ENCODE results near the gene PTPN2.

PTPN2 gene

GRCh38 chr18:12908706-12909105 is 24.7 kb upstream of the PTPN2 start:
- Histone ChIP-seq H2AFZ (ENCODE audit: low read depth) (no peak overlapping the region), H3K4me1 (ENCODE audit: low read depth, poor library complexity, severe bottlenecking) (no peaks in the 10 kb centered on the region), H4K20me1 (ENCODE audit: insufficient read depth) (no peaks in the 10 kb centered on the region), H3K27ac (no peak overlapping the region), H3K4me3 (IDR thresholded peaks at IDR 0.05; ENCODE audit: insufficient read depth, low read depth, low read length) (no peak overlapping the region), H3K27me3 (ENCODE audit: insufficient read depth, low read depth) (no peaks in the 10 kb centered on the region; the same call in 1 of the 2 replicates), H3K9ac (no peak overlapping the region), H3K36me3 (ENCODE audit: insufficient read depth) (no peaks in the 10 kb centered on the region), H3K79me2 (ENCODE audit: insufficient read depth, low read depth) (no peaks in the 10 kb centered on the region), H3K4me2 (no peak overlapping the region)
- TF ChIP-seq CTCF (conservative IDR thresholded peaks at IDR 0.05; ENCODE audit: low read depth, low read length): no peak

GRCh38 chr18:12907258-12907925 is 23.4 kb upstream of the PTPN2 start:
- no peaks in the 10 kb centered on the region for H4K20me1 ChIP-seq (ENCODE audit: insufficient read depth)
- H3K4me3 ChIP-seq (IDR thresholded peaks at IDR 0.05; ENCODE audit: insufficient read depth, low read depth, low read length): no peak overlapping the region
- H3K36me3 ChIP-seq (ENCODE audit: insufficient read depth): no peaks in the 10 kb centered on the region
- H3K27me3 ChIP-seq (ENCODE audit: insufficient read depth, low read depth): no peaks in the 10 kb centered on the region; the same call in 1 of the 2 replicates
- H3K27ac ChIP-seq: no peak overlapping the region
- H3K4me2 ChIP-seq: no peak overlapping the region
- no peaks in the 10 kb centered on the region for H3K4me1 ChIP-seq (ENCODE audit: low read depth, poor library complexity, severe bottlenecking)
- no peak overlapping the region for H3K9ac ChIP-seq
- TF ChIP-seq CTCF (conservative IDR thresholded peaks at IDR 0.05; ENCODE audit: low read depth, low read length): no peak
- H3K79me2 ChIP-seq (ENCODE audit: insufficient read depth, low read depth): no peaks in the 10 kb centered on the region
- no peak overlapping the region for H2AFZ ChIP-seq (ENCODE audit: low read depth)

- no peak overlapping the region for H3K9ac ChIP-seq
- TF ChIP-seq CTCF (conservative IDR thresholded peaks at IDR 0.05; ENCODE audit: low read depth, low read length): no peak
- no peak overlapping the region for H3K4me3 ChIP-seq (IDR thresholded peaks at IDR 0.05; ENCODE audit: insufficient read depth, low read depth, low read length)
- no peaks in the 10 kb centered on the region for H3K36me3 ChIP-seq (ENCODE audit: insufficient read depth)
- H3K79me2 ChIP-seq (ENCODE audit: insufficient read depth, low read depth): no peaks in the 10 kb centered on the region
- no peak overlapping the region for H3K4me2 ChIP-seq
- H2AFZ ChIP-seq (ENCODE audit: low read depth): no peak overlapping the region
- no peak overlapping the region for H3K27ac ChIP-seq
- H4K20me1 ChIP-seq (ENCODE audit: insufficient read depth): no peaks in the 10 kb centered on the region
- no peaks in the 10 kb centered on the region for H3K4me1 ChIP-seq (ENCODE audit: low read depth, poor library complexity, severe bottlenecking)
- H3K27me3 ChIP-seq (ENCODE audit: insufficient read depth, low read depth): no peaks in the 10 kb centered on the region; the same call in 1 of the 2 replicates
Measured at GRCh38 chr18:12906773-12907172, 22.7 kb upstream of the PTPN2 start.

GRCh38 chr18:12906119-12906518 is 22.1 kb upstream of the PTPN2 start:
- Histone ChIP-seq H3K79me2 (ENCODE audit: insufficient read depth, low read depth) (no peaks in the 10 kb centered on the region), H2AFZ (ENCODE audit: low read depth) (no peak overlapping the region), H4K20me1 (ENCODE audit: insufficient read depth) (no peaks in the 10 kb centered on the region), H3K36me3 (ENCODE audit: insufficient read depth) (no peaks in the 10 kb centered on the region), H3K4me2 (no peak overlapping the region), H3K4me1 (ENCODE audit: low read depth, poor library complexity, severe bottlenecking) (no peaks in the 10 kb centered on the region), H3K27me3 (ENCODE audit: insufficient read depth, low read depth) (no peaks in the 10 kb centered on the region; the same call in 1 of the 2 replicates), H3K27ac (no peak overlapping the region), H3K9ac (no peak overlapping the region), H3K4me3 (IDR thresholded peaks at IDR 0.05; ENCODE audit: insufficient read depth, low read depth, low read length) (no peak overlapping the region)
- no peak for TF ChIP-seq CTCF (conservative IDR thresholded peaks at IDR 0.05; ENCODE audit: low read depth, low read length)

Data from KMS-11 (cell line).